ENCODE data around the gene F2.

DNA sequence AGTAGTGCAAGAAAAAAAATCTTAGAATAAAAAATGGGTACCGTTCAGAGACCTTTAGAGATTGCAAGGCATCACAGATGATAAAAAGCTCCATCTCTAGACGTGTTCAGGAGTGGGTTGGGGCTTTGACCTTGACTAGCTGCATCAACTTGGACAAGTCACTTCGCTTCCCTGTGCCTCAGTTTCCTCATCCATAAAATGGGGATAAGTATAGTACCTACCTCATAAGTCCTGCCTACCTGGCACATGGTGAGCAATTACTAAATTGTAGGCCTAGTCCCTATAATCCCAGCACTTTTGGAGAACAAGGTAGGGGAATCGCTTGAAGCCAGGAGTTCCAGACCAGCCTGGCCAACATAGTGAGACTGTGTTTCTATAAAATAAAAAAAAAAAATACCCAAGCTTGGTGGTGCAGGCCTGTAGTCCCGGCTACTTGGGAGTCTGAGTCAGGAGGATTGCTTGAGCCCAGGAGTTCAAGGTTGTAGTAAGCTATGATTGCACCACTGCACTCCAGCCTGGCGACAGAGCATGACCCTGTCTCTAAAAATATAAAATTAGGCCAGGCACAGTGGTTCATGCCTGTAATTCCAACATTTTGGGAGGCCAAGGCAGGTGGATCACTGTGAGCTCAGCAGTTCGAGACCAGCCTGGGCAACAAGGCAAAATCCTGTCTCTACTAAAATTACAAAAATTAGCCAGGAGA lies 6.0 kb upstream of the F2 start:
- TF ChIP-seq, protein P1, sequence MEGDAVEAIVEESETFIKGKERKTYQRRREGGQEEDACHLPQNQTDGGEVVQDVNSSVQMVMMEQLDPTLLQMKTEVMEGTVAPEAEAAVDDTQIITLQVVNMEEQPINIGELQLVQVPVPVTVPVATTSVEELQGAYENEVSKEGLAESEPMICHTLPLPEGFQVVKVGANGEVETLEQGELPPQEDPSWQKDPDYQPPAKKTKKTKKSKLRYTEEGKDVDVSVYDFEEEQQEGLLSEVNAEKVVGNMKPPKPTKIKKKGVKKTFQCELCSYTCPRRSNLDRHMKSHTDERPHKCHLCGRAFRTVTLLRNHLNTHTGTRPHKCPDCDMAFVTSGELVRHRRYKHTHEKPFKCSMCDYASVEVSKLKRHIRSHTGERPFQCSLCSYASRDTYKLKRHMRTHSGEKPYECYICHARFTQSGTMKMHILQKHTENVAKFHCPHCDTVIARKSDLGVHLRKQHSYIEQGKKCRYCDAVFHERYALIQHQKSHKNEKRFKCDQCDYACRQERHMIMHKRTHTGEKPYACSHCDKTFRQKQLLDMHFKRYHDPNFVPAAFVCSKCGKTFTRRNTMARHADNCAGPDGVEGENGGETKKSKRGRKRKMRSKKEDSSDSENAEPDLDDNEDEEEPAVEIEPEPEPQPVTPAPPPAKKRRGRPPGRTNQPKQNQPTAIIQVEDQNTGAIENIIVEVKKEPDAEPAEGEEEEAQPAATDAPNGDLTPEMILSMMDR (IDR thresholded peaks at IDR 0.05 in 8 of 11, conservative IDR thresholded peaks at IDR 0.05 in 3 of 11), result no peak
- no peak for TF ChIP-seq POLR2A (IDR thresholded peaks at IDR 0.05)
